OCI-LY7 (cell line): ENCODE measurements around the gene IAPP.

Experiments
- CTCF ChIP-seq: fragments of 200-600 bp; sonication (generic); conservative IDR thresholded peaks from 2 replicates; pipeline ENCODE4 v1.5.1; 2014; ENCODE audit warnings: mild to moderate bottlenecking, antibody characterized with exemption, low read length, moderate library complexity, mixed read lengths
- EZH2phosphoT487 ChIP-seq: fragments of 200-600 bp; sonication (generic); IDR thresholded peaks from 2 replicates; pipeline ENCODE4 v1.6.1; 2018; ENCODE audit warnings: low read depth, borderline replicate concordance, mild to moderate bottlenecking, mixed run types, antibody characterized with exemption, low read length, moderate library complexity, mixed read lengths

DNA sequence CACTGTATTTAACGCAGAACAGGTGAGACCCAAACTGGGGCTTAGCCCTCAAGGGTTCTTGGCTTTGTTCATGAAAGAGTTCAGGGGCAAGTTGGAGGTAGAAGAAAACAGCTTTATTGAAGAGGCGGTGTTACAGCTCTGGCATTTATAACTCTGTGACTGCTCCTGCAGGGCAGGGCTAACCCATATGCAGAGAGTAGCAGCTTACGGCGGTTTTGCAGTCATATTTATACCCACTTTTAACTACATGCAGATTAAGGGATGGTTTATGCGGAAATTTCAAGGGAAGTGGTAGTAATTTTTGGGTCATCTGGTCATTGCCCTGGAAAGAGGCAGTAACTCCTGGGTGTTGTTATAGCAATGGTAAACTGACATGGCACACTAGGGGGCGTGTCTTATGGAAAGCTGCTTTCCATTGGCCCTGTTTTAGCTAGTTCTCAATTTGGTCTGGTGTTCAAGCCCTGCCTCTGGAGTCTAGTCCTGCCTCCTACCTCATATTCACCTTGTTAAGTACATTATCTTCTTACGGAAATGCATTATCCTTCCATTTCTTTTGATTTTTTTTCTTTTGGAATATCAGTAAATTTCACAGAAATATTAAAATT, 1.8 kb upstream of the IAPP start:
- TF ChIP-seq CTCF = no peak; the same call in 1 of the 2 replicates
- no peak for TF ChIP-seq EZH2phosphoT487
